PC-3 (cell line): ENCODE results near the gene LIPA. TPM values are rescaled to one million over a fixed set of nuclear protein-coding genes. Genes with fewer than 3 reads are reported as not detected.

Experiments used
- ATAC-seq: fragments of 200-7000 bp; cut with Tn5 transposase; 2 replicates; pipeline ENCODE4 v1.9.1; 2020; ENCODE audit warnings: mild to moderate bottlenecking, moderate library complexity
- BruUV-seq: library from RNA; stranded (reverse); fragments of 400-500 nt; replicated peaks from 2 replicates; lab custom pipeline; 2021; lab: Mats Ljungman, UMichigan
- CTCF ChIA-PET: fragments of 300-600 bp; sonication (Branson Sonifier 250); formaldehyde crosslinking; loops from one replicate; lab custom pipeline; 2022; ENCODE audit warnings: antibody characterized with exemption; lab: Charles Lee
- POLR2A ChIA-PET: fragments of 300-600 bp; sonication (Branson Sonifier 250); formaldehyde crosslinking; loops from one replicate; lab custom pipeline; 2022; ENCODE audit warnings: antibody characterized with exemption; ENCODE audit not compliant: unreplicated experiment; lab: Charles Lee
- DNase-seq: peaks from one replicate; pipeline ENCODE4 v3.0.0-alpha.2; 2015
- H2AFZ ChIP-seq: fragments of 300-600 bp; sonication (generic); 2 replicates; pipeline ENCODE4 v1.6.0; 2016; ENCODE audit warnings: antibody characterized with exemption, low read length
- H3F3A ChIP-seq: fragments of 300-600 bp; sonication (generic); one replicate; pipeline ENCODE4 v1.6.0; 2017; ENCODE audit warnings: antibody characterized with exemption, low read length, control low read depth, mild to moderate bottlenecking; ENCODE audit not compliant: unreplicated experiment
- H3K27ac ChIP-seq: fragments of 300-600 bp; sonication (generic); 2 replicates; pipeline ENCODE4 v1.5.1; 2016; ENCODE audit warnings: mild to moderate bottlenecking, low read length
- H3K27me3 ChIP-seq: fragments of 300-600 bp; sonication (generic); 2 replicates; pipeline ENCODE4 v1.6.1; 2016; ENCODE audit warnings: low read length, mixed read lengths
- H3K36me3 ChIP-seq: fragments of 300-600 bp; sonication (generic); 2 replicates; pipeline ENCODE4 v1.6.1; 2016; ENCODE audit warnings: low read depth, mixed run types, low read length, mixed read lengths
- H3K4me1 ChIP-seq: fragments of 300-600 bp; sonication (generic); 2 replicates; pipeline ENCODE4 v1.5.1; 2016; ENCODE audit warnings: low read length; ENCODE audit not compliant: insufficient read depth
- H3K4me2 ChIP-seq: fragments of 300-600 bp; sonication (generic); 2 replicates; pipeline ENCODE4 v1.6.0; 2016; ENCODE audit warnings: low read length
- H3K4me3 ChIP-seq: fragments of 300-600 bp; sonication (generic); 2 replicates; pipeline ENCODE4 v1.5.1; 2016; ENCODE audit warnings: mild to moderate bottlenecking, low read length, mixed read lengths
- H3K79me2 ChIP-seq: fragments of 300-600 bp; sonication (generic); 2 replicates; pipeline ENCODE4 v1.6.1; 2017; ENCODE audit warnings: low read length, mixed read lengths
- H3K9ac ChIP-seq: fragments of 300-600 bp; sonication (generic); 2 replicates; pipeline ENCODE4 v1.6.0; 2016; ENCODE audit warnings: mild to moderate bottlenecking, low read length
- H3K9me2 ChIP-seq: fragments of 300-600 bp; sonication (generic); replicated peaks from 2 replicates; pipeline ENCODE4 v1.6.1; 2016; ENCODE audit warnings: mixed run types, low read length, mixed read lengths
- H3K9me3 ChIP-seq: fragments of 300-600 bp; sonication (generic); 2 replicates; pipeline ENCODE4 v1.6.1; 2016; ENCODE audit warnings: low read length, mixed read lengths
- H4K20me1 ChIP-seq: fragments of 300-600 bp; sonication (generic); 2 replicates; pipeline ENCODE4 v1.6.1; 2016; ENCODE audit warnings: low read length, mixed read lengths
- CTCF ChIP-seq: fragments of 300-600 bp; sonication (generic); conservative IDR thresholded peaks from 2 replicates; pipeline ENCODE4 v1.5.1; 2017; ENCODE audit warnings: antibody characterized with exemption, low read depth, mild to moderate bottlenecking, low read length
- EZH2 ChIP-seq: fragments of 300-600 bp; sonication (generic); IDR thresholded peaks from one replicate; pipeline ENCODE4 v1.6.1; 2017; ENCODE audit warnings: antibody characterized with exemption, mild to moderate bottlenecking, low read length; ENCODE audit not compliant: unreplicated experiment
- EZH2phosphoT487 ChIP-seq: fragments of 300-600 bp; sonication (generic); IDR thresholded peaks from 2 replicates; pipeline ENCODE4 v1.6.1; 2018; ENCODE audit warnings: mild to moderate bottlenecking, antibody characterized with exemption, low read length, borderline replicate concordance
- intact Hi-C: fragments of 100-400 bp; cut with micrococcal nuclease; formaldehyde crosslinking; loops from 2 replicates; pipeline ENCODE4 v1.9.0; 2023
- total RNA-seq: library from RNA; depleted of rRNA; stranded (reverse); fragments of >200 nt; gene quantifications from 2 replicates; pipeline ENCODE4 v1.2.3, GENCODE V29; 2014

The LIPA gene
- total RNA-seq, 1 experiment from 2014 or later: 55.7 TPM

- no peak for ATAC-seq
- no peak overlapping the region for H2AFZ ChIP-seq
- no peaks in the 10 kb centered on the region for H3K9me2 ChIP-seq
- peaks cover 53% of the 10 kb centered on the region for H3K4me1 ChIP-seq
- H3K27ac ChIP-seq: peak overlapping the region; percentile 57
- BruUV-seq: no TSS peak
- ChIA-PET POLR2A (no interaction called here), CTCF (no interaction called here)
- H3F3A ChIP-seq: peaks cover 4% of the 10 kb centered on the region
- intact Hi-C loops: loop anchor here (5.0 kb wide), 1 partner anchor 77 kb away; no protein-coding TSS in a partner anchor
- H3K36me3 ChIP-seq: no peaks in the 10 kb centered on the region
- TF ChIP-seq EZH2 (no peak), EZH2phosphoT487 (no peak), CTCF (no peak)
- H3K9ac ChIP-seq: no peak overlapping the region
- H3K9me3 ChIP-seq: no peaks in the 10 kb centered on the region
- DNase-seq: peak; percentile 79
- H3K4me3 ChIP-seq: 0 out of 2 replicates have a peak overlapping the region, but pooled peaks have one; percentile 19
- H3K79me2 ChIP-seq: no peaks in the 10 kb centered on the region
- H4K20me1 ChIP-seq: no peaks in the 10 kb centered on the region
- H3K4me2 ChIP-seq: peak overlapping the region; percentile 54
- H3K27me3 ChIP-seq: no peaks in the 10 kb centered on the region
Measured at GRCh38 chr10:89275383-89275782, 23.8 kb upstream of the LIPA start.

DNA sequence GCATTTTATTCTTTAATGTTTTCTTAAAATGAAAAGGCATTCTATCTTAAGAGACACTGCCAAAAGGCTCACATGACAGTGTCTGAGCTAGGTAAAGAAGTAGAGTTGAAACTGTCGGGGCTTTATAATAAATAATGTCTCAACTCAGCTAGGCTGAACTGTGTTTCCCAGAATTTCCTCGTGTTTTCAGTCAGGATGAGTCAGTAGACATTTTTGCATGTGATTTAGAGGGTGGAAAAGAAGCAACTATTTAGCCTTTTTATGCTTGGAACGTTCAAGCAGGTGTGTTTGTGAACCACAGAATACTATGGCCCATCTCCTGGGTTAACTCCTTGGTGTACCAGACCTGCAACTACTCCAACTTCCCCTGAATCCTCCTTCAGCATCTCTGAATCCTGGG is 23.4 kb upstream of the LIPA start:
- POLR2A ChIA-PET: no interaction called here
- TF ChIP-seq EZH2phosphoT487 (no peak), EZH2 (no peak), CTCF (no peak)
- H3K4me3 ChIP-seq: no peak overlapping the region
- DNase-seq (no peak), ATAC-seq (no peak)
- H3F3A ChIP-seq: peaks cover 4% of the 10 kb centered on the region
- no peaks in the 10 kb centered on the region for H3K9me3 ChIP-seq
- no peaks in the 10 kb centered on the region for H3K27me3 ChIP-seq
- no peaks in the 10 kb centered on the region for H4K20me1 ChIP-seq
- H3K4me1 ChIP-seq: peaks cover 54% of the 10 kb centered on the region
- no peaks in the 10 kb centered on the region for H3K36me3 ChIP-seq
- CTCF ChIA-PET: no interaction called here
- no peak overlapping the region for H3K9ac ChIP-seq
- H3K27ac ChIP-seq: peak overlapping the region; percentile 57; the same call in 1 of the 2 replicates
- BruUV-seq: no TSS peak
- peak overlapping the region; percentile 54; the same call in 1 of the 2 replicates for H3K4me2 ChIP-seq
- intact Hi-C loops: loop anchor here (5.0 kb wide), 1 partner anchor 77 kb away; no protein-coding TSS in a partner anchor
- H3K9me2 ChIP-seq: no peaks in the 10 kb centered on the region
- no peaks in the 10 kb centered on the region for H3K79me2 ChIP-seq
- H2AFZ ChIP-seq: no peak overlapping the region

- no peak for TF ChIP-seq EZH2phosphoT487
- TF ChIP-seq EZH2: no peak
- TF ChIP-seq CTCF: no peak
- POLR2A ChIA-PET: no interaction called here
- Histone ChIP-seq H3K9me3 (no peaks in the 10 kb centered on the region), H2AFZ (no peak overlapping the region), H3K79me2 (no peaks in the 10 kb centered on the region), H3K9ac (no peak overlapping the region), H4K20me1 (no peaks in the 10 kb centered on the region), H3K4me2 (no peak overlapping the region), H3K4me3 (no peak overlapping the region), H3K9me2 (no peaks in the 10 kb centered on the region), H3K36me3 (no peaks in the 10 kb centered on the region), H3K4me1 (peaks cover 47% of the 10 kb centered on the region), H3K27me3 (no peaks in the 10 kb centered on the region), H3F3A (no peaks in the 10 kb centered on the region), H3K27ac (no peak overlapping the region)
- intact Hi-C loops: no loop called here
- DNase-seq (no peak), ATAC-seq (no peak)
- CTCF ChIA-PET: interaction anchor here (0.5 to 0.6 kb wide), 2 partner anchors 40 to 119 kb away, joined by 5 to 17 read pairs; partner anchors contain the start of gene IFIT1
- BruUV-seq: no TSS peak
Measured at GRCh38 chr10:89273680-89274079, 22.1 kb upstream of the LIPA start.
